Stimulated activated CD4-positive, alpha-beta T cell treated with anti-CD3 and anti-CD28 coated beads, Interleukin-2, amount 100 ng/mL, for 24 hours (primary cell): Measurements from ENCODE around the gene CATSPER1.

ENCODE experiments used
- DNase-seq, 2 donors: peaks; one replicate each; pipeline ENCODE4 v3.0.0-alpha.2; 2020

Gene CATSPER1

DNA sequence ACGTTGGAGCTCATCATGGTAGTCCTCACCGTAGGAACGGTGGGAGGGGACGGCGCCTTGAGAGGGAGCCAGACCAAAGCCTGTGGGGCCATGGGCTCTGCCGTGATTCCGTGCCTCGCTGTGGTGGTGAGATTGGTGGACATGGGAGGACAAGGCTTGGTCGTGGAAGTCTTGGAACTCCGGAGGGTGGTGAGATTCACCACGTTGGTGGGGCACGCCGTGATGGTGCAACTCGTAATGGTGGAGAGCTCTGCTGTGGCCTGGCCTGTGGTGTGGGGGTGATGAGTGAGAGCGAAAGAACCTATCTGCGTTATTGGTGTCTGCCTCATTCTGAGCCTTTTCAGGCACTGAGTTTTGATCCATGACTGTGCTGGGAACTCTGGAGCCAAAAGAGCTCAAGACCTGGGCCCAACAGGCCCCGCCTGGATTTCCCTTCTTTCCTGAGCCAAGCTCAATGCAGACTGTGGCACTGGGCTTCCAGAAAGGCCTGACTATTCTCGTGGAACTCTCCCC lies at the start of gene CATSPER1:
CATSPER1 (minus strand) TSS at position 463 of the 513 bp plus-strand sequence; CDS start at position 363, 100 bp downstream.
- no peak for DNase-seq

DNA sequence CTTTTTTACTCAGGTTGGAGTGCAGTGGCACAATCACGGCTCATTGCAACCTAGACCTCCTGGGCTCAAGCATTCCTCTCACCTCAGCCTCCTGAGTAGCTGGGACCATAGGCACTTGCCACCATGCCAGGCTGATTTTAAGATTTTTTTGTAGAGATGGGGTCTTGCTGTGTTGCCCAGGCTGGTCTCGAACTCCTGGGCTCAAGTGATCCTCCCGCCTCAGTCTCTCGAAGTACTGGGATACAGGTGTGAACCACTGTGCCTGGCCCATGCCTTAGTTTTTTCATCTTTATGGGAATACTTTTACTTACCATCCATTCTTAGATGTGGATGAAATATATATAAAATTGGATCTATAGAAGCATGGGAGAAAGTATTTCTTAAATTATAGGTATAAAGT lies 49.0 kb upstream of the CATSPER1 start:
- peak in 1 of 2 donors; percentile 12 for DNase-seq

DNA sequence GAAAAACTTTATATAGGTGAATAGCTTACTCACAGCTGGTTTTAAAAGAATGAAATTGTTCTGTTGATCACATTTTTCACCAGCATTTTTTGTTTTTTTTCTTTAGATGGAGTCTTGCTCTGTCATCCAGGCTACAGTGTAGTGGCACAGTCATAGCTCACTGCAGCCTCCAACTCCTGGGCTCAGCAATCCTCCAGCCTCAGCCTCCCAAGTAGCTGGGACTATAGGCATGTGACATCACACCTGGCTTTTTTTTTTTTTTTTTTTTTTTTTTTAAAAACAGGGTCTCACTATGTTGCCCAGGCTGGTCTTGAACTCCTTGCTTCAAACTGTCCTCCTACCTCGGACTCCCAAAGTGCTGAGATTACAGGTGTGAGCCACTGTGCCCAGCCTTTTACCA lies 47.4 kb upstream of the CATSPER1 start:
- peak in 1 of 2 donors; percentile 17 for DNase-seq

DNA sequence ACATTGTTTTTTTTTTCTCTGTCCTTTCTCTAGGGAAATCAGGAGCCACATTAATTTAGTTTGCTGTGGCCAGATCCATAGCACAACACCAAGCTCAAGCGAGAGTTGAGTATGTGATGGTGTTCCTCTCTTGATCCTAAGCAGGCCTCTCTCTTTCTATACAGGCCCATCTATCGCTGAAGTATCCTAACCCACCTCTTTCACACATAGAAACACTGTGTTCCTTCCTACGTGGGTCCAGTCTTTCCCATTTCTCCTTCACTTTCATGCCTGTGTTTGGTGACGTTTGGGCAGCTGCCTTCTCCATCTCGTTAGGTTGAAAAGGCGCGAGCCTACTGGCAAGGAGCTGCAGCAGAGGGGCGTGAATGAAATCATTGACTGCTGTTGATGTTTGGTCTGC lies 46.2 kb upstream of the CATSPER1 start:
- no peak for DNase-seq

DNA sequence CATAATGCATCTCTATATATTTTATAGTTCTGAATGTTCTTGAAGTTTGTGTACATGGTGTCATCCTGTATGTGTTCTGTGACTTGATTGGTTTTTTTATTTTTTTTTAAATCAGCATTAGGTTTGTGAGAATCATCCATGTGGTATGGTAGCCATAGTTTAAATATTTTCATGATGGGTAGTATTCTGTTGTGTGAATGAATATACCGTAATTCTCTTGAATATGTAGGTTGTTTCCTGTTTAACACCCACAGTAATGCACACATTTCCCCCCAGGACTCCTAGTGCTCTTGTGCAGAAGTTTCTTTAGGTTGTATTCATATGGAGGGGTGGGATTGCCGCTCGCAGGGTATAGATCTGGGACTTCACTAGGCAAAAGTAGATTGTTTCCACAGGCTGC lies 45.8 kb upstream of the CATSPER1 start:
- peak in 1 of 2 donors; percentile 18 for DNase-seq

DNA sequence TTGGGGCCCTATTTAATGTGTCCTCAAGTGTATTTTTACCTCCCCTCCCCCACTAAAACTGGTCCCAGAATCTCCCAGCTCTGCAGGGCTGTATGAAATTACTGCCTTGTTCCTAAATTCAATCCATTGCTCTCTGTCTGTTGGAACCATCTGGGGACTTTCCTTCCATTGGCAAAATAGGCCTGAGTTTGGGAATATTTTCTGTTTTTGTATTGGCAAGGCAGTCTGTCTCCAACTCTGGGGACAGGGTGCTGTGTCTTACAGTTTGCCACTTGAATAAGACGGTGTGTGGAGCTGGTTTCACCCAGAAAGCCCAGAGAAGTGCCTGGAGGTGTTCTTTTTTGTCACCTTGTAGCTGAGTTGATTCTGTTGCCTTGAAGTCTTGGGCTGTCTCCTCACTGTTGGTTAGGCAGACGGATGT lies 45.1 kb upstream of the CATSPER1 start:
- peak in 1 of 2 donors; percentile 30 for DNase-seq

DNA sequence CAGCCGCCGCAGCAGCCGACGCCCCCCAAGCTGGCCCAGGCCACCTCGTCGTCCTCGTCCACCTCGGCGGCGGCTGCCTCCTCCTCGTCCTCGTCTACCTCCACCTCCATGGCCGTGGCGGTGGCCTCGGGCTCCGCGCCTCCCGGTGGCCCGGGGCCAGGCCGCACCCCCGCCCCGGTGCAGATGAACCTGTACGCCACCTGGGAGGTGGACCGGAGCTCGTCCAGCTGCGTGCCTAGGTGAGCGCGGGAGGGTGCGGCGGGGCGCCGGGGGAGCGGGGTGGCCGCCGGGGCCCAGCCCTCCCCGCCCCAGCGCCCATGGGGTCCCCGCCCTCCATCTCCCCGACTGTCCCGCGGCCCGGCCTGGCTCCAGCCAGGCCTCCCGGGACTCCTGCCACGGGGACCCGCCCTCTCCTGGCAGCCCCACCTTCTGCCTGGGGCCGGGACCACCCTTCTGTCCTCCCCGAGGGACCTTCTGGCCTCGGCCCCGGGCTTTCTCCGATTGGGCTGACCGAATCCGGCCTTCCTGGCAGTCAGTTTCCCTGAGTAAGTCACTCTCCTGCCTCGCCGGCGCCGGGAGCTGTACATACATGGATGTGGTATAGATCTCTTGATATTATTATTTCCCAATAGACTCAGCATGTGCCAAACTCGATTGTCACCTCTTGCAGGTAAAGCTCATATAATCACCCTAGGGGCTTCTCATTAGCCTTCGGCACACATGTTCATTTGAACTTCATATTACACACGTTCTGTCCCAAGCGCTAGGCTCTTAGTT lies 44.5 kb upstream of the CATSPER1 start:
- DNase-seq = peak; percentile 35 to 37

DNA sequence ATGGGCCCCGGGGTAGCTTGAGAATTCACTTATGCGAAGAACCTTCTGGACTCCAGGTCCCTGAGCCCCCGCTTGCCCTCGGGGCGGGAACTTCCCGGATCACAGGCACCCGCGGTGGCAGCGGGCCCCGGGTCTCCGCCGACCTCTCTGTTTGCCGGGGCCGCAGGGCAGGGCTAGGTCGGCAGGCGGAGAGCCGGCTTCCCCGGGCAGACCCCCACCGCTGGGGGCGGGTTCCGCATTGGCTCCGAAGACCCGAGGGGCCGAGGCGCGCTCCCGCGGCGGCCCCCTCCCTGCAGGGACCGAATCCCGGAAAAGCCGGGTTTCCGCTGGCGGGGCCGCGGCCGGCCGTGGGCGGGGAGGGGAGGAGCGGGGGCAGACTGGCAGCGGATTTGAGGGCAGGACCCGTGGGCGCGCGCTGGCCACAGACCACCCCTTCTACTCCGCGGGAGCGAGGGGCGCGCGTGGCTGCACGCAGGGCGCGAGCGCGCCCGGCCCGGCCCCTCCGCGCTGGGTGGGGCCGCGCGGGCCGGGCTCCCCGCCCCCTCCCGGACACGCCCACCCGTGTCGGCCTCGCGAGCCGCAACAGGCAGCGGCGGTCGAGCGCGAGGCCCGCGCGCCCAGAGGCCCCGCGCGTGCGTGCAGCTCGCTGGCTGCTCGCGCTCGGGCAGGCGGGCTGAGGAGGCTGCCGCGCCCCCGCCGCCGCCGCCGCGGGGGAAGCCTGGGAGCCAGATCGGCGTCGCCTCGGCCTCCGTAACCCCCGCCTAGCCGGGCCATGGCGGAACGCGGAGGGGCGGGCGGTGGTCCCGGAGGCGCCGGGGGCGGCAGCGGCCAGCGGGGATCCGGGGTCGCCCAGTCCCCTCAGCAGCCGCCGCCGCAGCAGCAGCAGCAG lies 43.7 kb upstream of the CATSPER1 start, which contains the start of gene PACS1:
PACS1 (plus strand) TSS at position 558 of the 889 bp plus-strand sequence; CDS start at position 773, 215 bp downstream.
- peak; percentile 72 to 82 for DNase-seq

DNA sequence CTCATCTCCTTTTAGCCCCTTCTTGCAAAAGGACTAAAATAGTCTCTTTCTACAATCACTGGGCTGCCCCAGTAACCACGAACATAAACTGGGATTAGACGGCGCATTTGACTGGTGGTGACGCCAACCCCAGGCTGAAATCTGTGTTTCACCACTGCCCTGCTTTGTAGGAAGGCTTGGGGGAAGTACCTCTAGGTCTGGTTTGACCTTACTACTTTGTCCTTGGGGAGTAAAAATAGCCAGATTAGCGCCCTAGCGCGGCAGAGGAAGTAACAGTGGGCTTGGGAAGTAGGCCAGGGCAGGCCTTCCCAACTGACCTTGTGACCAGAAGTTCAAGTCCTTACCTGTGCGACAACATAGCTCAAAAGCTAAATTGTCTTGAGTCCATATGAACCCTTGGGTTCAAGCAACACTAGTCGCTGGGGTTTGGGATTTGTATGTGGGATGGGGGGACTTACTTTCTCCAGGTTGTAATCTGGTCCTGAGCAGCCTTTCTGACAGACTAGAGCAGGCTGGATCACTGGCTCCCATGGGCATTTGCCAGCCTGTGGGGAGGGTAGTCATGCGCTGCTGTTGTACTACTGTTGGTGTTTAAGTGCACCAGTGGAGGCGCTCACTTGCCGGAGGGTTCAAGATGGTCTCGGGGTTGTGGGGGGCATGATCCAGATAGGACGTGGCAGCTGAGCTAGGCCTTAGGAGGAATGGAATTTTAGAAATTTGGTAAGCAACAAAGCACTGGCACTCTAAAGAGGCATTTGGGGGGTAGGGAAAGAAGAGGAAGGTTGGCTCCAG lies 42.8 kb upstream of the CATSPER1 start:
- DNase-seq = peak; percentile 35 to 53

DNA sequence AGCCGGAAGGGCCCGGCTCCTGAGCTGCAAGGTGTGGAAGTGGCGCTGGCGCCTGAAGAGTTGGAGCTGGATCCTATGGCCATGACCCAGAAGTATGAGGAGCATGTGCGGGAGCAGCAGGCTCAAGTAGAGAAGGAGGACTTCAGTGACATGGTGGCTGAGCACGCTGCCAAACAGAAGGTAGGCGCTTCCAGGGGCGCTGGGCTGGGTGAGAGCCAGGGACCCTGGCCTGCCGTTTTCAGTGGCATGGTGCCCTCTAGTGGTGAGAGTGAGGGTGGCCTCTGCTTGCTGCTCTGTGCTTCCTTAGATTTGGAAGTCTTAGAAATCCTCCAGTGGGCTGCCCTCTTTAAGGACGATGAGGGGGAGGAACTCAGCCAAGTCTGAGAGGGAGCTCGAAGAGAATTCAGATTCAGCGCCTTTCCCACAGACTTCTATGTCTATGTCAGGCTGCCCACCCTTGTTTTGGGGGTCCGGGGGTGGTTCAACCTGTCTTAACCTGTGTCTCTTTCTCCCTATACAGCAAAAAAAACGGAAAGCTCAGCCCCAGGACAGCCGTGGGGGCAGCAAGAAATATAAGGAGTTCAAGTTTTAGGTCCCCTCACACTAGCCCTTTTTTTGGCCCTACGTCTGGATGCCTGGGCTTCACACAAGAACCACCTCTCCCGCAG lies 42.0 kb upstream of the CATSPER1 start:
- peak; percentile 81 to 85 for DNase-seq

DNA sequence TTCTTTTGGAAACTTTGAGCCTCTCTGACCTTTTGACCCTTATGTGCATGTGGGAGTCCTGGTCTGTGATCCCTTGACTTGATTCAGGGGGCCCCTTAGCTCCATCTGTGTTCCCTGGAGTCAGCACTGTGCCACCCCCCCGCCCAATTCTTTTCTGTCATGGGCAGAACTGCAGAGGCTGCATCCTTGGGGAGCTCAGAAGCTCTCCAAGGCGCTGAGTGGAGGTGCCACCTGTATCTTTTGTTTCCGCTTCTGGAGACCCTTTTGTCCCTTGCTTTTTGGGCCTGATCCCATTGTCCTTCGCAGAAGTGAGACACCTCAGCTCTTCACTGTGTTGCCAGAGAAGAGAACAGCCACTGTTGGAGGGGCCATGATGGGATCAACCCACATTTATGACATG lies 41.4 kb upstream of the CATSPER1 start:
- peak in 1 of 2 donors; percentile 17 for DNase-seq

DNA sequence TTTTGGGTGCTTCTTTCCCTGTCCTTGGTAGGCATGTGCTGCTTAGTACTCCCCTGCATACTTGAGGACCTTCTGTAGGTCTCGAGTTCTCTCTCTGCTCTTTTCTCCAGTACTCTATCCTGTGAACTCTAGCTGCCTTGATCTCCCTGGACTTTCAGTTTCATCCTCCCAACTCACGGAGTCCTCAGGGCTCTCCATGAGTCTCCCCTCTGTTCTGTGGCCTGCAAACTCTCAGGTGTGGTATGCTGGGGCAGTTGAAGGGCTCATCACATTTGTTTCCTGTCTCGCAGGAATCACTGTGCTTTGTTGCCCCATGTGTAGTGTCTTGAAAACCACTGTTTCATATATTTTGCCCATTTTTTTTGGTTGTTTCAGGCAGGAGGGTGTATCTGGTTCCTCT lies 40.5 kb upstream of the CATSPER1 start:
- peak in 1 of 2 donors; percentile 15 for DNase-seq

DNA sequence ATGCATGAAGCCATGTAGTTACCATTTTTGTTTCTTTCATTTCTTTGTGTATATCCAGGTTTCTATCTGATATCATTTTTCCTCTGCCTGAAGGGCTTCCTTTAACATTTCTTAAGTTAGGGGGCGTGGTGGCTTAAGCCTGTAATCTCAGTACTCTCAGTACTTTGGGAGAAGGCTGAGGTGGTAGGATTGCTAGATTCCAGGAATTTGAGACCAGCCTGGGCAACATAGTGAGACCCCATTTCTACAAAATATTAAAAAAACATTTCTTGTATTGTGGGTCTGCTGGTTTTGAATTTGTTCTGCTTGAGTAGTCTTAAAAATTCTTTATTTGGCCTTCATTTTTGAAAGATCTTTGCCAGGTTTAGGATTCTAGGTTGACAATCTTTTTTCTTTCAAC lies 38.3 kb upstream of the CATSPER1 start:
- DNase-seq = no peak

DNA sequence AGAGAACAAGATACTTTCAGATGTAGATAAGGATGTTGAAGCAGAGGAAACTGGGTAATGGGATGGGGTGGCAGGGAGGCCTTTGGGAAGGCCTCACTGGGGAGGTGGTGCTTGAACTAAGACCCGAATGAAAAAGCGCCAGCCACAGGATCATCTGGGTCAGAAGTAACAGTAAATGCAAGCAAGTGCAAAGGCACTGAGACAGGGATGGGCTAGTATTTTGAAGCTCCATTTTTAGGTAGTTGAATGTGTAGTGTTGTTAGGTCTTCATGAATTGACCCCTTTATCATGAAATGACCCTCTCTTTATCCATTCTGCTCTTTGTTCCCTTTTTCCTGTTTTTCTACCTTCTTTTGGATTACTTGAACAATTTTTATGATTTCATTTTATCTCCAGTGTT lies 37.6 kb upstream of the CATSPER1 start:
- DNase-seq = no peak

DNA sequence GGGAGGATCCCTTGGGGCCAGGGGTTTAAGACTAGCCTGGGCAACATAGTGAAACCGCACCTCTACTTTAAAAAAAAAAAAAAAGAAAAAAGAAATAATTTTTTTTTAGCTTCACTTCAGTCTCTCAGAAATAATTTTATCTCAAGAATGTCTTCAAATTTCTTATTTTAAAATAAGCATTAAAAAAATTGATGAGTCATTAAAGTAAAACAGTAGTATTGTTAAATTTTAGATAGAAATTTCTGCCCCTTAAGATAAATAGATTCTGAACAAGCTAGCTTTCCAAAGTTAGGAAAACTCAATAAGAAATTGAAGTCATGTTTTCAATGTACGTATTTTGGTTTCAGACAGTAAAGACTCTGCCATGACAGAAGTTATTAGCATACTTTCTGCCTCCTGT lies 36.1 kb upstream of the CATSPER1 start:
- no peak for DNase-seq

DNA sequence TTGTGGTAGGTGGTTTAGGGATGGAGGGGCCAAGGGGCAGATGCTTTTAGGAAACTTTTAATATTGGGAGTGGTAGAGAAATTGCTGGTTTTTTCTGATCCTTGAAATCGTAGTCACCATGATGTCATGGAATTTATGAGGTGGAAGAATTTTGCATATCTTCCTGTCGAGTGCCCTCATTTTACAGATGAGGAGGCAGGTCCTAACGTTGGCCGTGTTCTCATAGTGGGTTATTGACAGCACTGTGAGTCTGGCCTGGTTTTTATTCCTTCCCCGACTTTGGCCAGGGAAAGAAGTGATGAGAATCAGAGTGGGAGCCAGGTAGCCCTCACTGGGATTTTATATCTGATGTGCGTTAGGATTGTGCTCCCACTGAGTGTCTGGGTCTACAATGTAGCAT lies 35.0 kb upstream of the CATSPER1 start:
- no peak for DNase-seq

DNA sequence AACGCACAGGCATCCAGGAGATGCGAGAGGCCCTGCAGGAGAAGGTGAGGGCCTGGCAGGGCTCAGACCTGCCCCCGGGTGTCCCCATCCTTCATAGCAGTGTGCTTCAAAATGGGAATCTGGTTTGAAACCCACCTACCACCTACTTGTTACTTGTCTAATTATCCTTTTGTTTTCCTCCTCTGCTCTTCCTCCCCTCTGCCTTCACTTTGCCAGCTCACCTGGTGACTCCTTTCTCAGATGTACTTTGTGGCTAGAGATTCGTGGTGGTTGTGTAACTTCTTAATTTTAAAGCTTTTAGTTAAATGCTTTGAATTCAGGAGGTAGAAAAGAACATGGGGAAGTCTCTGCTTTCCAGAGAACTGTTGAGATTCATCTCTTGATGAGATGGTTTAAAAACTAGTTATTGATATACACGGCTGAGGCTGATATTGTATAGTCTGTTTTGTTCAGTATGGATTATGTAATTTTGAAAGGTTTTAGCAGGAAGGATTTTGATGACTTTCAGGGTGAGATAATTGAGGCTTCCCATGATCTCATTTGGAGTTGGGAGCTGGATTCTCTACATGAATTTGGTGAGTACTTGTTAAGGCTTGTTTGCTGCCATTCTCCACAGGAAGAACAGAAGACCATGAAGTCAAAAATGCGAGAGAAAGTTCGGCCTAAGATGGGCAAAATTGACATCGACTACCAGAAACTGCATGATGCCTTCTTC lies 33.8 kb upstream of the CATSPER1 start:
- DNase-seq = no peak

DNA sequence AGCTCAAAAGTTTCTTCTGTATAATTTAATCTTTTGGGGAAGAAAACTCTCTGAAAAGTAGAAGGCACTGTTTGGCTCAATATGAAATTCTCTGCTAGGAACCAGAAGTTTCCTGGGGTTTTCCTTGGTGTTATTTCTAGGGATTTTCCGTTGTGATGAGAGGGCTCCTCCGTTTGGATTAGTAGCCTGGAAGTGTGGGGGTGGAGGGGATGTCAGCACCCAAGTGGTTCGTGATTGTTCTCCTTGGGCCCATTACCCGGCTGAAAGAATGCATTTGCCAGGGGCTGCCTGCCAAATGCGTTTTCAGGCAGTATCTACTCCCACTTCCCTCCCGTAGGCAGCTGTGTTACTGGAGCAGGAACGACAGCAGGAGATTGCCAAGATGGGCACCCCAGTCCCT lies 30.2 kb upstream of the CATSPER1 start:
- DNase-seq = no peak

DNA sequence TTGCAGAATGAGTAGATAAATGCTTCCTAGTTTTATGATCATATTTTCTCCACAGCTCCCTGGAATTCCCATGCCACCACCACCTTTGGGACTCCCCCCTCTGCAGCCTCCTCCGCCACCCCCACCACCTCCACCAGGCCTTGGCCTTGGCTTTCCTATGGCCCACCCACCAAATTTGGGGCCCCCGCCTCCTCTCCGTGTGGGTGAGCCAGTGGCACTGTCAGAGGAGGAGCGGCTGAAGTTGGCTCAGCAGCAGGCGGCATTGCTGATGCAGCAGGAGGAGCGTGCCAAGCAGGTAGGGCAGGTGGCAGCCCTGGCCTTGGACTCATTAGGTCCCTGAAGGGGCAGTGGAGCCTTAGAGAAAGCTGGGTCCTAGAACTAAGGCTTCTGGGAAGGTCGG lies 28.7 kb upstream of the CATSPER1 start:
- DNase-seq = no peak

DNA sequence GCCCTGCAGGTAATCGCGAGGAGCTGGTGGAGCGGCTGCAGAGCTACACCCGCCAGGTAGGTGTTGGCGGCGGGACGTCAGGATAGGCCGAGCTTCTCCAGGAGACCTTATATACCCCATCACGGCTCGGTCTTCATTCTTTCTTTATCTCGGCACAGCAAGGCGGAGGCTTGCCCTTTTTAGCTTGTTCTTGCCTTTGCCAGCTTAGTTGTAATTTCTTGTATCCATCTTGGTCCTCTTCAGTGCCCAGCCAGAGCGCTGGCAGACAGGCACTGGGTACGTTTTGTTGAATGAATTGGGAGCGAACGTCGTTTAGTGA lies 26.3 kb upstream of the CATSPER1 start:
- DNase-seq = no peak
